DOHH2 (cell line): ENCODE measurements around the gene KCNQ1.

ENCODE experiments used
- H3F3A ChIP-seq: fragments of 200-600 bp; sonication (generic), shearing (Covaris generic); 2 replicates; pipeline ENCODE4 v1.6.0; 2016; ENCODE audit warnings: antibody characterized with exemption, mild to moderate bottlenecking; ENCODE audit not compliant: control insufficient read depth, insufficient read depth
- H3K27ac ChIP-seq: fragments of 200-600 bp; sonication (generic); 2 replicates; pipeline ENCODE4 v1.5.1; 2014; ENCODE audit warnings: low read depth, mild to moderate bottlenecking, low read length, moderate library complexity
- H3K27me3 ChIP-seq: fragments of 200-600 bp; sonication (generic); 2 replicates; pipeline ENCODE4 v1.6.1; 2014; ENCODE audit warnings: mild to moderate bottlenecking, low read length, mixed read lengths; ENCODE audit not compliant: control insufficient read depth
- H3K36me3 ChIP-seq: fragments of 200-600 bp; sonication (generic); 2 replicates; pipeline ENCODE4 v1.6.1; 2014; ENCODE audit warnings: mild to moderate bottlenecking, low read length, moderate library complexity, mixed read lengths; ENCODE audit not compliant: control insufficient read depth
- H3K4me1 ChIP-seq: fragments of 200-600 bp; sonication (generic); 2 replicates; pipeline ENCODE4 v1.6.1; 2014; ENCODE audit warnings: mild to moderate bottlenecking, low read length, mixed read lengths; ENCODE audit not compliant: control insufficient read depth
- H3K4me2 ChIP-seq: fragments of 200-600 bp; sonication (generic); 2 replicates; pipeline ENCODE4 v1.6.0; 2014; ENCODE audit warnings: mild to moderate bottlenecking, low read length, moderate library complexity
- H3K4me3 ChIP-seq: fragments of 200-600 bp; sonication (generic); 2 replicates; pipeline ENCODE4 v1.5.1; 2014; ENCODE audit warnings: mild to moderate bottlenecking, low read length, mixed read lengths
- H3K79me2 ChIP-seq: fragments of 200-600 bp; sonication (generic); 2 replicates; pipeline ENCODE4 v1.6.1; 2014; ENCODE audit warnings: mild to moderate bottlenecking, low read length, mixed read lengths; ENCODE audit not compliant: control insufficient read depth
- H3K9me2 ChIP-seq: fragments of 200-600 bp; sonication (generic); replicated peaks from 2 replicates; pipeline ENCODE4 v1.6.1; 2014; ENCODE audit warnings: mild to moderate bottlenecking, low read length, mixed read lengths; ENCODE audit not compliant: control insufficient read depth
- H3K9me3 ChIP-seq: fragments of 200-600 bp; sonication (generic); 2 replicates; pipeline ENCODE4 v1.6.1; 2014; ENCODE audit warnings: antibody characterized with exemption, low read length, mixed read lengths; ENCODE audit not compliant: control insufficient read depth, insufficient read depth
- H4K20me1 ChIP-seq: fragments of 200-600 bp; sonication (generic); 2 replicates; pipeline ENCODE4 v1.6.0; 2014; ENCODE audit warnings: low read depth, mild to moderate bottlenecking, antibody characterized with exemption, low read length, moderate library complexity; ENCODE audit not compliant: control insufficient read depth, insufficient read depth
- CTCF ChIP-seq: fragments of 200-600 bp; sonication (generic); IDR thresholded peaks from one replicate; pipeline ENCODE4 v1.5.1; 2014; ENCODE audit warnings: antibody characterized with exemption, mild to moderate bottlenecking, low read depth, low read length; ENCODE audit not compliant: poor library complexity, severe bottlenecking
- EZH2phosphoT487 ChIP-seq: fragments of 200-600 bp; sonication (generic); IDR thresholded peaks from 2 replicates; pipeline ENCODE4 v1.6.1; 2017; ENCODE audit warnings: borderline replicate concordance, mild to moderate bottlenecking, antibody characterized with exemption, low read length, moderate library complexity, mixed read lengths

The KCNQ1 gene

GRCh38 chr11:2813141-2813908, 368.5 kb downstream of the KCNQ1 start:
- Histone ChIP-seq H3K9me3 (peaks cover 7% of the 10 kb centered on the region; the same call in 1 of the 2 replicates), H3F3A (no peaks in the 10 kb centered on the region), H3K4me2 (no peak overlapping the region), H3K27ac (no peak overlapping the region), H3K36me3 (no peaks in the 10 kb centered on the region), H3K79me2 (no peaks in the 10 kb centered on the region), H3K9me2 (no peaks in the 10 kb centered on the region), H3K4me3 (no peak overlapping the region), H4K20me1 (no peaks in the 10 kb centered on the region), H3K4me1 (0 out of 2 replicates have a peak, but pooled peaks cover 6% of the 10 kb centered on the region), H3K27me3 (peaks cover 2% of the 10 kb centered on the region; the same call in 1 of the 2 replicates)
- no peak for TF ChIP-seq EZH2phosphoT487
- no peak for TF ChIP-seq CTCF

GRCh38 chr11:2813968-2814367, 369.2 kb downstream of the KCNQ1 start:
- no peak overlapping the region for H3K27ac ChIP-seq
- peaks cover 2% of the 10 kb centered on the region; the same call in 1 of the 2 replicates for H3K27me3 ChIP-seq
- H4K20me1 ChIP-seq, result no peaks in the 10 kb centered on the region
- no peaks in the 10 kb centered on the region for H3K36me3 ChIP-seq
- H3K9me3 ChIP-seq, result peaks cover 7% of the 10 kb centered on the region; the same call in 1 of the 2 replicates
- no peaks in the 10 kb centered on the region for H3F3A ChIP-seq
- TF ChIP-seq CTCF, result no peak
- TF ChIP-seq EZH2phosphoT487, result no peak
- H3K79me2 ChIP-seq, result no peaks in the 10 kb centered on the region
- H3K4me1 ChIP-seq, result 0 out of 2 replicates have a peak, but pooled peaks cover 6% of the 10 kb centered on the region
- H3K4me3 ChIP-seq, result no peak overlapping the region
- no peak overlapping the region for H3K4me2 ChIP-seq
- H3K9me2 ChIP-seq, result no peaks in the 10 kb centered on the region

- no peaks in the 10 kb centered on the region for H3F3A ChIP-seq
- H3K27ac ChIP-seq, result no peak overlapping the region
- H3K27me3 ChIP-seq, result peaks cover under 1% of the 10 kb centered on the region; the same call in 1 of the 2 replicates
- 0 out of 2 replicates have a peak, but pooled peaks cover 6% of the 10 kb centered on the region for H3K4me1 ChIP-seq
- TF ChIP-seq CTCF, result no peak
- no peak for TF ChIP-seq EZH2phosphoT487
- H3K9me3 ChIP-seq, result peaks cover 7% of the 10 kb centered on the region; the same call in 1 of the 2 replicates
- H3K4me2 ChIP-seq, result no peak overlapping the region
- H3K4me3 ChIP-seq, result no peak overlapping the region
- no peaks in the 10 kb centered on the region for H3K36me3 ChIP-seq
- H3K79me2 ChIP-seq, result no peaks in the 10 kb centered on the region
- no peaks in the 10 kb centered on the region for H4K20me1 ChIP-seq
- H3K9me2 ChIP-seq, result no peaks in the 10 kb centered on the region
These were observed 369.9 kb downstream of the KCNQ1 start for GRCh38 chr11:2814751-2815150.
